Activated CD4-positive, alpha-beta T cell treated with anti-CD3 and anti-CD28 coated beads, Interleukin-2, amount 10 ng/mL, durations not matched to agents 7 days and 5 days (primary cell): Measurements from ENCODE around the gene FAR1. TPM values are rescaled to one million over a fixed set of nuclear protein-coding genes. Genes with fewer than 3 reads are reported as not detected.
A peak's percentile ranks its signal among the peaks of the same experiment; 100 is the strongest.
"Not testable (repeated sequence)": the region's sequence is repeated elsewhere in the genome, so short reads cannot be mapped to it uniquely, and the experiment has no call there.

ENCODE experiments used
- CTCF ChIA-PET: fragments of 350-600 bp; sonication (Branson Sonifier 250); formaldehyde crosslinking; loops from one replicate; lab custom pipeline; 2021; ENCODE audit warnings: antibody characterized with exemption; lab: Charles Lee
- POLR2A ChIA-PET: fragments of 350-600 bp; sonication (Branson Sonifier 250); formaldehyde crosslinking; loops from one replicate; lab custom pipeline; 2021; ENCODE audit warnings: antibody characterized with exemption; lab: Charles Lee
- DNase-seq: peaks from one replicate; pipeline ENCODE4 v3.0.0-alpha.2; 2020
- H3K27ac Mint-ChIP-seq: one replicate; pipeline ENCODE4 v1.8.0; 2021; ENCODE audit warnings: mild to moderate bottlenecking, moderate library complexity, mixed read lengths
- H3K27me3 Mint-ChIP-seq: one replicate; pipeline ENCODE4 v1.8.0; 2021; ENCODE audit warnings: mixed read lengths
- H3K36me3 Mint-ChIP-seq: one replicate; pipeline ENCODE4 v1.8.0; 2021; ENCODE audit warnings: low read depth, mixed read lengths
- H3K4me1 Mint-ChIP-seq: one replicate; pipeline ENCODE4 v1.8.0; 2021; ENCODE audit warnings: mixed read lengths
- H3K4me3 Mint-ChIP-seq: one replicate; pipeline ENCODE4 v1.8.0; 2021; ENCODE audit warnings: mild to moderate bottlenecking, moderate library complexity, mixed read lengths
- H3K9me3 Mint-ChIP-seq: one replicate; pipeline ENCODE4 v1.8.0; 2021; ENCODE audit warnings: mixed read lengths
- total RNA-seq, 2 experiments: library from RNA; stranded (reverse); gene quantifications; one replicate each; pipeline ENCODE4 v1.2.3, GENCODE V29; 2021

FAR1 gene
- total RNA-seq, 2 experiments from 2014 or later: 56.0 to 57.2 TPM

DNA sequence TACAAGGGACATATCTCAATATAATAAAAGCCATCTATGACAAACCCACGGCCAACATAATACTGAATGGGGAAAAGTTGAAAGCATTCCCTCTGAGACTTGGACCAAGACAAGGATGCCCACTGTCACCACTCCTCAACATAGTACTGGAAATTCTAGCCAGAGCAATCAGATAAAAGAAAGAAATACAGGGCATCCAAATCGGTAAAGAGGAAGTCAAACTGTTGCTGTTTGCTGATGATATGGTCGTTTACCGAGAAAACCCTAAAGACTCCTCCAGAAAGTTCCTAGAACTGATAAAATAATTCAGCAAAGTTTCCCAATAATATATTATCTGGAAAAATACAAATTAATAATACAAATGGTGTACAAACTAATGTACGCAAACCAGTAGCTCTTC is 84.8 kb downstream of the FAR1 start:
- H3K27ac Mint-ChIP-seq, H3K9me3 Mint-ChIP-seq, POLR2A ChIA-PET, CTCF ChIA-PET, H3K4me3 Mint-ChIP-seq, DNase-seq, H3K36me3 Mint-ChIP-seq, H3K4me1 Mint-ChIP-seq: not testable (repeated sequence)
- H3K27me3 Mint-ChIP-seq: peaks cover 14% of the 10 kb centered on the region

DNA sequence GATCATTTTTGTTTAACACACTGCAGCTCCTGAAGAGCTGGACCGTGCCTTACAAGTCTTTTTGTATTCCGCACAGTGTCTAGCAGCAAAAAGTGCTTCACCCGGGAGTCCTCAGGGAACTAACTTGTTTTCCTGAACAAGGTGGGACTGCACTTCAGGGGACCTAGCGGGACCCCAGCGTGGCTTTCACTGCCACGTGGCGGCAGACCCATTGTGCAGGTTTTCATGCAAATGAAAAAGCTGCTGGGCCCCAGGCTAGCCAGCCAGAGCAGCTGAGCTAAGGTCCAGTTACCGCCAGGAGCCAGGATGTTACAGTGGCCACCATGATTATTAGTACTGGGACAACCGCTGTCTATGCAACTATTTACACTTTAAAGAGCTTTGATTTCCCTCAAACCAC is 90.6 kb downstream of the FAR1 start:
- DNase-seq: no peak
- ChIA-PET CTCF (interaction anchor here (0.6 kb wide), 1 partner anchor 911 kb away, joined by 6 read pairs; no protein-coding TSS in a partner anchor), POLR2A (no interaction called here)
- no peak overlapping the region for H3K27ac Mint-ChIP-seq
- H3K36me3 Mint-ChIP-seq: no peaks in the 10 kb centered on the region
- H3K4me3 Mint-ChIP-seq: no peak overlapping the region
- peaks cover under 1% of the 10 kb centered on the region for H3K27me3 Mint-ChIP-seq
- no peaks in the 10 kb centered on the region for H3K4me1 Mint-ChIP-seq
- no peaks in the 10 kb centered on the region for H3K9me3 Mint-ChIP-seq

DNA sequence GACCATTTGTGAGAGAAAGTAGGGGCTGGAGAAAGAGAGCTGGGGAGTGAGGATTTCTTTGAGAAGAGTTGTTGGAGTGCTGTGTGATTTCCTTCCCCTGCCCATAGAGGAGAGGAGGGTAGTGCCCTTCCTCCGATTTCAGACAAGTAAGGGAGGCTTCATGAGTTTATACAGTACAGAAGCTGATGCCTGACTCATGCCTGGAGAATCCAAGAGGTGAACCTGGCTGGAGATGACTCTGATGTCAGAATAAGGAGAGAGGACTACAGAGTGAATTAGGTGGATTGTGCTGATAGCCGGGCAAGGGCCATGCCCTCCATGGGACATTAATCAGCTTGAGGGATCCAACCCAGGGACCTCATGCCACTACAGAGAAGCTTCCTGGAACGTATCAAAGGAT is 91.6 kb downstream of the FAR1 start:
- H3K9me3 Mint-ChIP-seq: no peaks in the 10 kb centered on the region
- POLR2A ChIA-PET: no interaction called here
- H3K4me3 Mint-ChIP-seq: no peak overlapping the region
- DNase-seq: no peak
- H3K36me3 Mint-ChIP-seq: no peaks in the 10 kb centered on the region
- H3K27ac Mint-ChIP-seq: no peak overlapping the region
- CTCF ChIA-PET: interaction anchor here (0.6 kb wide), 1 partner anchor 1493 kb away, joined by 3 read pairs; no protein-coding TSS in a partner anchor
- no peaks in the 10 kb centered on the region for H3K4me1 Mint-ChIP-seq
- no peaks in the 10 kb centered on the region for H3K27me3 Mint-ChIP-seq

GRCh38 chr11:13761250-13761649 is 92.8 kb downstream of the FAR1 start:
- H3K4me3 Mint-ChIP-seq: no peak overlapping the region
- H3K9me3 Mint-ChIP-seq: no peaks in the 10 kb centered on the region
- H3K27me3 Mint-ChIP-seq: no peaks in the 10 kb centered on the region
- no peaks in the 10 kb centered on the region for H3K36me3 Mint-ChIP-seq
- H3K4me1 Mint-ChIP-seq: no peaks in the 10 kb centered on the region
- POLR2A ChIA-PET: no interaction called here
- CTCF ChIA-PET: no interaction called here
- no peak overlapping the region for H3K27ac Mint-ChIP-seq
- DNase-seq: no peak

DNA sequence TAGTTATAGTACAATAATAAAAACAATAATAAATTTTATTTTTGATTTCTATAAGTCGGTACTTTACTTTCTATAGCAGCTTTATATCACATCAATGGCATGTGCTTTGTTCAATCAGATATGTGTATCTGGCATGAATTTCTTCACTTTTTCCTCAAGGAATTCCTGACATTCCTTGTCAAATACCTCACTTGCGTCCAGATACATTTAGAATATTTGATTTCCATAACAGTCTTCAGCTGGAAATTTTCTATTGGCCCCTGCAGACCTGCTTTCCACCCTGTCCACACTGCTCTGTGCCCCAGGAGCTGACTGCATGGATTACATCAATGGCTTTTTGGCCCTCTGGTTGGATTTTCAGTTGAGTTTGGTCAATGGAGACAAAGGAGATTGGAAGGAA is 93.2 kb downstream of the FAR1 start:
- no peaks in the 10 kb centered on the region for H3K36me3 Mint-ChIP-seq
- H3K9me3 Mint-ChIP-seq: no peaks in the 10 kb centered on the region
- H3K4me1 Mint-ChIP-seq: no peaks in the 10 kb centered on the region
- ChIA-PET CTCF (no interaction called here), POLR2A (no interaction called here)
- no peaks in the 10 kb centered on the region for H3K27me3 Mint-ChIP-seq
- no peak overlapping the region for H3K27ac Mint-ChIP-seq
- H3K4me3 Mint-ChIP-seq: no peak overlapping the region
- no peak for DNase-seq

DNA sequence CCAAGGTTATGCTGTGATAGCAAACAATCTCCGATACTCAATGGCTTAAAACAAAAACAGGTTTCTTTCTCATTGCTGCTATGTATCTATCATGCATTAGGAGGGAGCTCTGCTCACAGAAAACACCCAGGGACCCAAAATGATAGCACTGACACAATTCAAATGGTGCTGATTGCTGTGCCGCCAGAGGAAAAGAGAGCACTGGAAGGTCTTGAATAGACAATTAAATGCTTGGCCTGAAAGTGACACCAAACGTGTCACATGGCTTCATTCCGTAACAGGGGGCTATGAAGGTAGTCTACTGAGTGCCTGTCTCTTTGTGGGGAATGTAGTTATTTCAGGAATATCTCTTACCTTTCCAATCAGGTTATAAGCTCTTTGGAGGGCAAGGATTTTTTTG is 94.2 kb downstream of the FAR1 start:
- no peak for DNase-seq
- Mint-ChIP-seq H3K4me1 (no peaks in the 10 kb centered on the region), H3K36me3 (no peaks in the 10 kb centered on the region), H3K27ac (no peak overlapping the region), H3K9me3 (no peaks in the 10 kb centered on the region), H3K4me3 (no peak overlapping the region), H3K27me3 (no peaks in the 10 kb centered on the region)
- ChIA-PET POLR2A (no interaction called here), CTCF (no interaction called here)

GRCh38 chr11:13763341-13763740 is 94.9 kb downstream of the FAR1 start:
- no peaks in the 10 kb centered on the region for H3K9me3 Mint-ChIP-seq
- H3K27me3 Mint-ChIP-seq: no peaks in the 10 kb centered on the region
- H3K4me3 Mint-ChIP-seq: no peak overlapping the region
- ChIA-PET POLR2A (no interaction called here), CTCF (no interaction called here)
- no peaks in the 10 kb centered on the region for H3K4me1 Mint-ChIP-seq
- DNase-seq: no peak
- H3K36me3 Mint-ChIP-seq: no peaks in the 10 kb centered on the region
- no peak overlapping the region for H3K27ac Mint-ChIP-seq

DNA sequence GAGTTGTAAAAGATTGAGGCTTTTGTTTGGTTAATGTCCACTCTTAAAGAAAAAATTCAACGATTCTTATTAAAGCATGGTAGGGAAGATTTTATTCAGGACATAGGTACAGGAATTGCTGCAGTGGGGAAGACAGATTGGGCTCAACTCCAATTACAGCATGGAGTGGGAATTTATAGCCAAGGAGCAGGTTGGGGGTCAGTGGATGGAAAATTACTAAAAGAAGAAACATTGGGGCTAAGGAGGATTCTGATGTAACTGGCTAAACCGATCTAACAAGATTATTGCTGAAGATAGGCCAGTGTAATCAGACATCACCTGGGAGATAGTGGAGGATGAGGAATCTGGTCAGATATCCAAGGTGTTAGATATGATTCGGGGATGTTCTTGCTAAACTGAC is 97.4 kb downstream of the FAR1 start:
- Mint-ChIP-seq H3K36me3 (no peaks in the 10 kb centered on the region), H3K4me3 (no peak overlapping the region), H3K9me3 (no peaks in the 10 kb centered on the region), H3K4me1 (no peaks in the 10 kb centered on the region), H3K27ac (no peak overlapping the region), H3K27me3 (peaks cover 1% of the 10 kb centered on the region)
- DNase-seq: no peak
- ChIA-PET POLR2A (no interaction called here), CTCF (no interaction called here)

GRCh38 chr11:13767471-13767870 is 99.0 kb downstream of the FAR1 start:
- no peak overlapping the region for H3K27ac Mint-ChIP-seq
- H3K4me1 Mint-ChIP-seq: peaks cover 1% of the 10 kb centered on the region
- no peaks in the 10 kb centered on the region for H3K9me3 Mint-ChIP-seq
- H3K27me3 Mint-ChIP-seq: peaks cover 4% of the 10 kb centered on the region
- no peaks in the 10 kb centered on the region for H3K36me3 Mint-ChIP-seq
- ChIA-PET POLR2A (no interaction called here), CTCF (interaction anchor here (0.7 to 0.9 kb wide), 2 partner anchors 9 to 25 kb away, joined by 4 to 6 read pairs; no protein-coding TSS in a partner anchor)
- H3K4me3 Mint-ChIP-seq: no peak overlapping the region
- no peak for DNase-seq

GRCh38 chr11:13769188-13769587 is 100.7 kb downstream of the FAR1 start:
- ChIA-PET CTCF (interaction anchor here (0.7 kb wide), 1 partner anchor 560 kb away, joined by 3 read pairs; no protein-coding TSS in a partner anchor), POLR2A (no interaction called here)
- Mint-ChIP-seq H3K4me3 (no peak overlapping the region), H3K36me3 (no peaks in the 10 kb centered on the region), H3K27ac (no peak overlapping the region), H3K4me1 (peaks cover 4% of the 10 kb centered on the region), H3K27me3 (peaks cover 7% of the 10 kb centered on the region), H3K9me3 (no peaks in the 10 kb centered on the region)
- no peak for DNase-seq

DNA sequence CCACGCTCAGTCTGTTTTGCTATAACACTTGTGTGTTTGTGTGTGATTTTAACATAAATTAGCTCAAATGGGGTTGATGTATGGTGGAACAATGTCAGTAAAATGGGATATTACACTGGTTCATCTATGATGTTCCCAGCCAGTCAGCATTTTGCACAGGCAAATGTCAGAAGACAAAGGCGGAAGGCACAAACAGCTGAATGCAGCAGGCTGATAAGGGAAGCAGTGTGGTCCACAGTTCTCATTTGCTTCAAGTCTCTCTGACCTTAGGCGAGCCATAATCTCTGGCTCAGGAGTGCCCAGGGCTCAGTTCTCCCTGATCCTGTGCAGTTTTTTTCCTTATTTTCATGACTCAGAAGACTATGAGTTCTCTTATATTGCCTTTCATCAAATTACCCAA is 102.7 kb downstream of the FAR1 start:
- H3K27me3 Mint-ChIP-seq: peaks cover 14% of the 10 kb centered on the region
- DNase-seq: no peak
- ChIA-PET POLR2A (no interaction called here), CTCF (no interaction called here)
- no peaks in the 10 kb centered on the region for H3K9me3 Mint-ChIP-seq
- H3K4me1 Mint-ChIP-seq: peaks cover 9% of the 10 kb centered on the region
- H3K4me3 Mint-ChIP-seq: no peak overlapping the region
- no peaks in the 10 kb centered on the region for H3K36me3 Mint-ChIP-seq
- no peak overlapping the region for H3K27ac Mint-ChIP-seq

DNA sequence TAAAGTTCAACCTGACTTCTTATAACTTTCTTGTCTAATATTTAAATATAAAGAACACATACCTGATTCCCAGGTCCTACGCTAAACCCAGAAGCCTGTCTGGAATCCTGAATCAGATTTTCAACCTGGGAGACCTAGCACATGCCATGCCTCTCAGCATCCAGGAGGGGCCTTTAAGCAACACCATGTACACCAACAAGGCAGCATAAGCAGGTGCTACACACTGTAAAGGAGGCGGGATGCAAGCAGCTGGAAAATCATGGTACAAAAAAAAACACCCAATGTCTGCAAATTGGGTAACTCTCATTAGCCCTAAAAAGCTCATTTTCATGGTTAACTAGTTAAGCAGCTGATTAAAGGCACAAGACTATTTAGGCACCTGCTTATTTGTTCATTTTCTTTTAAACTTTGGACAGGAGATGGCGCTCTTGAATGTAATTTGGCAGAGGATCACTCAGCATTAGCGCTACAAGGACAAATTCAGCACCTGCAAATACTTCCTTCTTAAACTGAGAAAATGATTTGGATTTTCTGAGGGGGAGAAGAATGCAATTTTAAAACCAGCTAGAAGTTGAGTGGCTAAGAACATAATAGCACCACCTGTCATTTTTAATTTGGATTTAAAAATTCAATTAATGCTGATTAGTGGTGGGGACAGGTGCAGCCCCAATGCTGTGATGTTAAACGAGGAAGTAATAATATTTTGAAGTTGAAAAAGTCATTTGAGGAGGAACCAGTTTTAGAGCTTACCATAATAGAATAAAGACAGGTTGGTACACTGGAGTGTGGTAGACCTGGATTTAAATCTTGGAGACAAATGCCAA is 104.0 kb downstream of the FAR1 start:
- CTCF ChIA-PET: interaction anchor here (0.6 to 1.5 kb wide), 8 partner anchors 10 to 503 kb away, joined by 3 to 5 read pairs (median 3); partner anchors contain the start of gene SPON1
- Mint-ChIP-seq H3K9me3 (no peaks in the 10 kb centered on the region), H3K4me1 (peaks cover 14% of the 10 kb centered on the region), H3K27ac (no peak overlapping the region), H3K4me3 (no peak overlapping the region), H3K27me3 (peaks cover 19% of the 10 kb centered on the region), H3K36me3 (no peaks in the 10 kb centered on the region)
- DNase-seq: peak; percentile 71
- POLR2A ChIA-PET: no interaction called here

DNA sequence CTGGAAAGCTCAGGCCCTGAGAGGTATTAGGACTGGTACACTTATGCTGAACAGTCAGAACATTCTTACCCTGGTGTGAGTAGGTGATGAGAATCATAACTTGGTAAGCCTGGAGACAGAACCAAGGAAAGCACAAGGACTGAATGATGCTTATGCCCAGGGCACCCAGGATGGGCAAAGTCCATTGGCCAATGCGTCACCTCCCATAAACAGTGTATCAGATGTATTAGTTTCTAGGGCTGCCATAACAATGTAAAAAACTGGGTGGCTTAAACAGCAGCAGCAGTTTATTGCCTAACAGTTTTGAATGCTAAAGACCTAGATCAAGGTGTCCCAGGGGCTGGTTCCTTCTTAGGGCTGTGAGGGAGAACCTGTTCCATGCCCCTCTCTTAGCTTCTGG is 107.0 kb downstream of the FAR1 start:
- peaks cover 30% of the 10 kb centered on the region for H3K27me3 Mint-ChIP-seq
- POLR2A ChIA-PET: interaction anchor here (0.5 kb wide), 1 partner anchor 1325 kb away, joined by 4 read pairs; no protein-coding TSS in a partner anchor
- H3K9me3 Mint-ChIP-seq: no peaks in the 10 kb centered on the region
- CTCF ChIA-PET: no interaction called here
- H3K36me3 Mint-ChIP-seq: no peaks in the 10 kb centered on the region
- no peak overlapping the region for H3K27ac Mint-ChIP-seq
- H3K4me3 Mint-ChIP-seq: no peak overlapping the region
- peaks cover 14% of the 10 kb centered on the region for H3K4me1 Mint-ChIP-seq
- DNase-seq: no peak
